Dendritic cell treated with granulocyte-macrophage colony-stimulating factor and Interleukin-4, amounts not matched to agents 40 ng/mL and 50 ng/mL, for 4 days (primary cell): Measurements from ENCODE around the gene PXDC1.
A peak's percentile ranks its signal among the peaks of the same experiment; 100 is the strongest.
"Not testable (repeated sequence)": the region's sequence is repeated elsewhere in the genome, so short reads cannot be mapped to it uniquely, and the experiment has no call there.

ENCODE experiments used
- H3K27ac Mint-ChIP-seq: one replicate; pipeline ENCODE4 v1.8.0; 2022; ENCODE audit warnings: mild to moderate bottlenecking, mixed read lengths
- H3K27me3 Mint-ChIP-seq: one replicate; pipeline ENCODE4 v1.8.0; 2022; ENCODE audit warnings: mild to moderate bottlenecking, mixed read lengths
- H3K36me3 Mint-ChIP-seq: one replicate; pipeline ENCODE4 v1.8.0; 2022; ENCODE audit warnings: low read depth, mixed read lengths
- H3K4me1 Mint-ChIP-seq: one replicate; pipeline ENCODE4 v1.8.0; 2022; ENCODE audit warnings: low read depth, mixed read lengths
- H3K4me3 Mint-ChIP-seq: one replicate; pipeline ENCODE4 v1.8.0; 2022; ENCODE audit warnings: mild to moderate bottlenecking, moderate library complexity, mixed read lengths
- H3K9me3 Mint-ChIP-seq: one replicate; pipeline ENCODE4 v1.8.0; 2022; ENCODE audit warnings: mixed read lengths
- intact Hi-C: fragments of 100-400 bp; cut with micrococcal nuclease; formaldehyde crosslinking; loops from one replicate; pipeline ENCODE4 v1.15.0; 2022

Gene PXDC1

GRCh38 chr6:3762359-3762758, 10.8 kb upstream of the PXDC1 start:
- Mint-ChIP-seq H3K27ac (no peak overlapping the region), H3K4me1 (peaks cover 24% of the 10 kb centered on the region), H3K36me3 (no peaks in the 10 kb centered on the region), H3K27me3 (peaks cover 3% of the 10 kb centered on the region), H3K9me3 (no peaks in the 10 kb centered on the region), H3K4me3 (no peak overlapping the region)
- intact Hi-C loops, result no loop called here

GRCh38 chr6:3761989-3762270, 10.4 kb upstream of the PXDC1 start:
- H3K36me3 Mint-ChIP-seq, result no peaks in the 10 kb centered on the region
- no peak overlapping the region for H3K4me3 Mint-ChIP-seq
- H3K27ac Mint-ChIP-seq, result no peak overlapping the region
- peaks cover 3% of the 10 kb centered on the region for H3K27me3 Mint-ChIP-seq
- peaks cover 20% of the 10 kb centered on the region for H3K4me1 Mint-ChIP-seq
- intact Hi-C loops, result no loop called here
- no peaks in the 10 kb centered on the region for H3K9me3 Mint-ChIP-seq

- Mint-ChIP-seq H3K4me1 (peaks cover 2% of the 10 kb centered on the region), H3K36me3 (no peaks in the 10 kb centered on the region), H3K27me3 (peaks cover 11% of the 10 kb centered on the region), H3K4me3 (no peak overlapping the region), H3K27ac (no peak overlapping the region), H3K9me3 (no peaks in the 10 kb centered on the region)
- intact Hi-C loops, result no loop called here
Measured at GRCh38 chr6:3759646-3760232, 8.2 kb upstream of the PXDC1 start.

GRCh38 chr6:3758842-3759144, 7.3 kb upstream of the PXDC1 start:
- intact Hi-C loops, result no loop called here
- Mint-ChIP-seq H3K27ac (no peak overlapping the region), H3K36me3 (no peaks in the 10 kb centered on the region), H3K4me1 (no peaks in the 10 kb centered on the region), H3K9me3 (no peaks in the 10 kb centered on the region), H3K4me3 (no peak overlapping the region), H3K27me3 (peaks cover 21% of the 10 kb centered on the region)

GRCh38 chr6:3757998-3758841, 6.7 kb upstream of the PXDC1 start:
- H3K27me3 Mint-ChIP-seq, result peaks cover 26% of the 10 kb centered on the region
- H3K36me3 Mint-ChIP-seq, H3K27ac Mint-ChIP-seq, H3K4me3 Mint-ChIP-seq, H3K9me3 Mint-ChIP-seq, intact Hi-C loops, H3K4me1 Mint-ChIP-seq: not testable (repeated sequence)

GRCh38 chr6:3757241-3757641, 5.7 kb upstream of the PXDC1 start:
- Mint-ChIP-seq H3K27ac (no peak overlapping the region), H3K36me3 (no peaks in the 10 kb centered on the region), H3K4me3 (no peak overlapping the region), H3K27me3 (peaks cover 35% of the 10 kb centered on the region), H3K4me1 (peaks cover 11% of the 10 kb centered on the region), H3K9me3 (no peaks in the 10 kb centered on the region)
- intact Hi-C loops, result no loop called here

- Mint-ChIP-seq H3K36me3 (no peaks in the 10 kb centered on the region), H3K27ac (no peak overlapping the region), H3K4me1 (peaks cover 11% of the 10 kb centered on the region), H3K27me3 (peaks cover 37% of the 10 kb centered on the region), H3K4me3 (no peak overlapping the region), H3K9me3 (no peaks in the 10 kb centered on the region)
- intact Hi-C loops, result no loop called here
Measured at GRCh38 chr6:3756546-3756945, 5.0 kb upstream of the PXDC1 start.

- peaks cover 11% of the 10 kb centered on the region for H3K4me1 Mint-ChIP-seq
- H3K27ac Mint-ChIP-seq, result no peak overlapping the region
- intact Hi-C loops, result no loop called here
- peaks cover 37% of the 10 kb centered on the region for H3K27me3 Mint-ChIP-seq
- H3K4me3 Mint-ChIP-seq, result no peak overlapping the region
- H3K9me3 Mint-ChIP-seq, result no peaks in the 10 kb centered on the region
- H3K36me3 Mint-ChIP-seq, result no peaks in the 10 kb centered on the region
Measured at GRCh38 chr6:3755637-3756545, 4.4 kb upstream of the PXDC1 start.

- intact Hi-C loops, result no loop called here
Measured at GRCh38 chr6:3754776-3755175, 3.3 kb upstream of the PXDC1 start.

GRCh38 chr6:3754032-3754725, 2.7 kb upstream of the PXDC1 start:
- H3K9me3 Mint-ChIP-seq, intact Hi-C loops, H3K4me3 Mint-ChIP-seq, H3K27ac Mint-ChIP-seq: not testable (repeated sequence)
- H3K4me1 Mint-ChIP-seq, result peaks cover 24% of the 10 kb centered on the region
- H3K27me3 Mint-ChIP-seq, result peaks cover 42% of the 10 kb centered on the region
- peaks cover 14% of the 10 kb centered on the region for H3K36me3 Mint-ChIP-seq

More at GRCh38 chr6:3754776-3755175, 3.3 kb upstream of the PXDC1 start:
- H3K4me3 Mint-ChIP-seq, result no peak overlapping the region
- peaks cover 18% of the 10 kb centered on the region for H3K4me1 Mint-ChIP-seq
- no peaks in the 10 kb centered on the region for H3K9me3 Mint-ChIP-seq
- peaks cover 37% of the 10 kb centered on the region for H3K27me3 Mint-ChIP-seq
- H3K27ac Mint-ChIP-seq, result no peak overlapping the region
- H3K36me3 Mint-ChIP-seq, result peaks cover 8% of the 10 kb centered on the region

GRCh38 chr6:3753228-3753835, 1.8 kb upstream of the PXDC1 start:
- Mint-ChIP-seq H3K4me1 (peaks cover 32% of the 10 kb centered on the region), H3K9me3 (no peaks in the 10 kb centered on the region), H3K36me3 (peaks cover 19% of the 10 kb centered on the region), H3K27me3 (peaks cover 44% of the 10 kb centered on the region), H3K27ac (no peak overlapping the region), H3K4me3 (no peak overlapping the region)
- intact Hi-C loops, result no loop called here

- peaks cover 25% of the 10 kb centered on the region for H3K36me3 Mint-ChIP-seq
- H3K4me3 Mint-ChIP-seq, result peak overlapping the region; percentile 78
- H3K27me3 Mint-ChIP-seq, result peaks cover 44% of the 10 kb centered on the region
- H3K27ac Mint-ChIP-seq, result peak overlapping the region; percentile 88
- H3K9me3 Mint-ChIP-seq, result no peaks in the 10 kb centered on the region
- intact Hi-C loops, result no loop called here
- peaks cover 38% of the 10 kb centered on the region for H3K4me1 Mint-ChIP-seq
Measured at GRCh38 chr6:3752531-3753227, 1.2 kb upstream of the PXDC1 start.
